Measurements from ENCODE around the gene PSMD6.
A peak's percentile ranks its signal among the peaks of the same experiment; 100 is the strongest.

Gene PSMD6

GRCh38 chr3:64023187-64023860, at the start of gene PSMD6:
Gene PSMD6, minus strand, starts transcription at chr3:64023494. Its CDS starts 75 bp downstream, at chr3:64023419.
- DNase-seq, result peak; percentile 95

- DNase-seq, result no peak
These were observed 48.8 kb upstream of the PSMD6 start for GRCh38 chr3:64072126-64072525.

GRCh38 chr3:64070704-64071103, 47.4 kb upstream of the PSMD6 start:
- DNase-seq, result no peak

- no peak for DNase-seq
These were observed 44.4 kb upstream of the PSMD6 start for GRCh38 chr3:64067506-64068346.

- no peak for DNase-seq
These were observed 41.5 kb upstream of the PSMD6 start for GRCh38 chr3:64064804-64065203.

GRCh38 chr3:64063983-64064438, 40.7 kb upstream of the PSMD6 start:
- no peak for DNase-seq

GRCh38 chr3:64063207-64063982, 40.1 kb upstream of the PSMD6 start:
- no peak for DNase-seq

GRCh38 chr3:64061628-64062027, 38.3 kb upstream of the PSMD6 start:
- no peak for DNase-seq

- no peak for DNase-seq
These were observed 36.3 kb upstream of the PSMD6 start for GRCh38 chr3:64059484-64060175.

GRCh38 chr3:64058566-64058965, 35.3 kb upstream of the PSMD6 start:
- DNase-seq, result no peak

- no peak for DNase-seq
These were observed 33.9 kb upstream of the PSMD6 start for GRCh38 chr3:64057231-64057630.

GRCh38 chr3:64056606-64057180, 33.4 kb upstream of the PSMD6 start:
- no peak for DNase-seq

GRCh38 chr3:64055076-64055475, 31.8 kb upstream of the PSMD6 start:
- no peak for DNase-seq

- DNase-seq, result no peak
These were observed 31.2 kb upstream of the PSMD6 start for GRCh38 chr3:64054488-64054887.

- no peak for DNase-seq
These were observed 30.3 kb upstream of the PSMD6 start for GRCh38 chr3:64053581-64053980.

GRCh38 chr3:64053117-64053516, 29.8 kb upstream of the PSMD6 start:
- DNase-seq, result no peak

- DNase-seq, result no peak
These were observed 26.5 kb upstream of the PSMD6 start for GRCh38 chr3:64049832-64050231.

GRCh38 chr3:64049136-64049535, 25.8 kb upstream of the PSMD6 start:
- no peak for DNase-seq

- DNase-seq, result no peak
These were observed 25.4 kb upstream of the PSMD6 start for GRCh38 chr3:64048631-64049061.

GRCh38 chr3:64047787-64048186, 24.5 kb upstream of the PSMD6 start:
- no peak for DNase-seq

- no peak for DNase-seq
These were observed 23.8 kb upstream of the PSMD6 start for GRCh38 chr3:64046996-64047594.

GRCh38 chr3:64046592-64046991, 23.3 kb upstream of the PSMD6 start:
- DNase-seq, result no peak

All from stimulated activated CD4-positive, alpha-beta T cell treated with anti-CD3 and anti-CD28 coated beads, Interleukin-4, amount 100 ng/mL, for 24 hours (primary cell).